Stimulated activated CD8-positive, alpha-beta memory T cell treated with anti-CD3 and anti-CD28 coated beads, Interleukin-12 subunit alpha, Interleukin-12 subunit beta, amount 100 ng/mL, for 1 hour (primary cell): Measurements from ENCODE around the gene WARS2.

Experiments
- DNase-seq: peaks from one replicate; pipeline ENCODE4 v3.0.0-alpha.2; 2020; ENCODE audit warnings: low read depth

Gene WARS2

DNA sequence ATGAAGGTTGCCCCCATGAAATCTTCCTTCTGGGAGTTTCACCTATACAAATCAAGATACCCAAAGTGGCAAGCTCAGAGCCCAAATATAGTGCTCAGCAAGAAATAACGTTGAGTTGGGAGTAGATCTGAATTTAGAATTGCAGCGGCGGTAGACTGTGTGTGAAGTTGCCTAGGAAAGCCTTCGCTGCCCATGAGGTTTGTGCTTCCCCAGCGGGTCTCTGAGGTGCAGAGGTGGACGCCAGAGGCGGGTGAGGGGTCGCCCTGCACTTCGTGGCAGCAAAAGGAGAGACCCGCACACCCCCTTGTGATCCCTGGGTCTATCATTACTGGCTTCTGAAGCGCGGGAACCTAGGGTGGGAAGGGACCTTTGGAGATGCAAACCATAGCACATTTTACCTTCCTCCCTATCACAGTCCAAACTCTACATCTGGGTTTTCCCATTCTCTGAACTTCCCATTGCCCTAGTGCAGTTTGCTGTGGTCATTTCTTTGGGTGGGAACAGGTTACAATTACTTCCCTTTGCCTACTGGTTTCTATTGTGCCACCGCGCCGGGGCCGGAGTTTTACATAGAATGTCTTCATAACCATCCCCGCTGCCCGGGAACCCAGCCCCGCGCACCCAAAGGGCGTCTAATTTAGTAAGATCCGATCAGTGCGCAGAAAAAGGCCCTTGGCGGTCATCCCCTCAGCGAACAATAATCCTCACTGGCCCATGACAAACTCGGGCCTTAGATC is 157.5 kb downstream of the WARS2 start:
- DNase-seq, result no peak

- no peak for DNase-seq
Observed at GRCh38 chr1:118982266-118982665, 158.2 kb downstream of the WARS2 start.

GRCh38 chr1:118981436-118981835 is 159.0 kb downstream of the WARS2 start:
- no peak for DNase-seq
